HEK293 (cell line): ENCODE data around the gene KRTAP10-4.

ENCODE experiments used
- CTCF ChIP-seq: fragments of 450-650 bp; formaldehyde crosslinking; IDR thresholded peaks from 2 replicates; pipeline ENCODE4 v1.5.1; 2016; ENCODE audit warnings: missing biosample characterization, missing genetic modification characterization
- PRDM4 ChIP-seq: fragments of 450-650 bp; formaldehyde crosslinking; IDR thresholded peaks from 2 replicates; pipeline ENCODE4 v1.5.1; 2017; ENCODE audit warnings: missing biosample characterization, missing genetic modification characterization
- TCF7L2 ChIP-seq: IDR thresholded peaks from 2 replicates; pipeline ENCODE4 v1.6.1; 2011; ENCODE audit warnings: low read depth, mild to moderate bottlenecking, inconsistent platforms, low read length, moderate library complexity, borderline replicate concordance
- ZBTB1 ChIP-seq: fragments of 450-650 bp; formaldehyde crosslinking; IDR thresholded peaks from 2 replicates; pipeline ENCODE4 v1.5.1; 2016; ENCODE audit warnings: missing biosample characterization, missing genetic modification characterization
- ZEB2 ChIP-seq: fragments of 450-650 bp; formaldehyde crosslinking; IDR thresholded peaks from 2 replicates; pipeline ENCODE4 v1.5.1; 2016; ENCODE audit warnings: missing biosample characterization, missing genetic modification characterization
- ZFP37 ChIP-seq: fragments of 450-650 bp; formaldehyde crosslinking; IDR thresholded peaks from 2 replicates; pipeline ENCODE4 v1.5.1; 2016; ENCODE audit warnings: missing biosample characterization, missing genetic modification characterization
- ZNF24 ChIP-seq: fragments of 450-650 bp; formaldehyde crosslinking; IDR thresholded peaks from 2 replicates; pipeline ENCODE4 v1.5.1; 2016; ENCODE audit warnings: missing biosample characterization, missing genetic modification characterization
- TF ChIP-seq, protein P1 (sequence below): fragments of 450-650 bp; formaldehyde crosslinking; conservative IDR thresholded peaks from 2 replicates; pipeline ENCODE4 v1.5.1; 2016; ENCODE audit warnings: low read depth, missing biosample characterization, missing genetic modification characterization
- TF ChIP-seq, protein P2 (sequence below): fragments of 450-650 bp; formaldehyde crosslinking; IDR thresholded peaks from 2 replicates; pipeline ENCODE4 v1.5.1; 2016; ENCODE audit warnings: missing biosample characterization, missing genetic modification characterization

- TF ChIP-seq PRDM4, result no peak
- no peak for TF ChIP-seq CTCF (tag by site-specific recombination)
- no peak for TF ChIP-seq ZFP37 (tag by site-specific recombination)
- TF ChIP-seq, protein P1, sequence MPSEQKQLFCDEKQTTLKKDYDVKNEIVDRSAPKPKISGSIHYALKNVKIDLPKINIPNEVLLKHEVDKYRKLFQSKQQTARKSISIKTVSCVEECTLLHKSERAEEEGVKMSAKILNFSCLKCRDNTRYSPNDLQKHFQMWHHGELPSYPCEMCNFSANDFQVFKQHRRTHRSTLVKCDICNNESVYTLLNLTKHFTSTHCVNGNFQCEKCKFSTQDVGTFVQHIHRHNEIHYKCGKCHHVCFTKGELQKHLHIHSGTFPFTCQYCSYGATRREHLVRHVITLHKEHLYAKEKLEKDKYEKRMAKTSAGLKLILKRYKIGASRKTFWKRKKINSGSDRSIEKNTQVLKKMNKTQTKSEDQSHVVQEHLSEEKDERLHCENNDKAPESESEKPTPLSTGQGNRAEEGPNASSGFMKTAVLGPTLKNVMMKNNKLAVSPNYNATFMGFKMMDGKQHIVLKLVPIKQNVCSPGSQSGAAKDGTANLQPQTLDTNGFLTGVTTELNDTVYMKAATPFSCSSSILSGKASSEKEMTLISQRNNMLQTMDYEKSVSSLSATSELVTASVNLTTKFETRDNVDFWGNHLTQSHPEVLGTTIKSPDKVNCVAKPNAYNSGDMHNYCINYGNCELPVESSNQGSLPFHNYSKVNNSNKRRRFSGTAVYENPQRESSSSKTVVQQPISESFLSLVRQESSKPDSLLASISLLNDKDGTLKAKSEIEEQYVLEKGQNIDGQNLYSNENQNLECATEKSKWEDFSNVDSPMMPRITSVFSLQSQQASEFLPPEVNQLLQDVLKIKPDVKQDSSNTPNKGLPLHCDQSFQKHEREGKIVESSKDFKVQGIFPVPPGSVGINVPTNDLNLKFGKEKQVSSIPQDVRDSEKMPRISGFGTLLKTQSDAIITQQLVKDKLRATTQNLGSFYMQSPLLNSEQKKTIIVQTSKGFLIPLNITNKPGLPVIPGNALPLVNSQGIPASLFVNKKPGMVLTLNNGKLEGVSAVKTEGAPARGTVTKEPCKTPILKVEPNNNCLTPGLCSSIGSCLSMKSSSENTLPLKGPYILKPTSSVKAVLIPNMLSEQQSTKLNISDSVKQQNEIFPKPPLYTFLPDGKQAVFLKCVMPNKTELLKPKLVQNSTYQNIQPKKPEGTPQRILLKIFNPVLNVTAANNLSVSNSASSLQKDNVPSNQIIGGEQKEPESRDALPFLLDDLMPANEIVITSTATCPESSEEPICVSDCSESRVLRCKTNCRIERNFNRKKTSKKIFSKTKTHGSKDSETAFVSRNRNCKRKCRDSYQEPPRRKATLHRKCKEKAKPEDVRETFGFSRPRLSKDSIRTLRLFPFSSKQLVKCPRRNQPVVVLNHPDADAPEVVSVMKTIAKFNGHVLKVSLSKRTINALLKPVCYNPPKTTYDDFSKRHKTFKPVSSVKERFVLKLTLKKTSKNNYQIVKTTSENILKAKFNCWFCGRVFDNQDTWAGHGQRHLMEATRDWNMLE (tag by site-specific recombination), result no peak
- no peak for TF ChIP-seq ZNF24 (tag by site-specific recombination)
- TF ChIP-seq, protein P2, sequence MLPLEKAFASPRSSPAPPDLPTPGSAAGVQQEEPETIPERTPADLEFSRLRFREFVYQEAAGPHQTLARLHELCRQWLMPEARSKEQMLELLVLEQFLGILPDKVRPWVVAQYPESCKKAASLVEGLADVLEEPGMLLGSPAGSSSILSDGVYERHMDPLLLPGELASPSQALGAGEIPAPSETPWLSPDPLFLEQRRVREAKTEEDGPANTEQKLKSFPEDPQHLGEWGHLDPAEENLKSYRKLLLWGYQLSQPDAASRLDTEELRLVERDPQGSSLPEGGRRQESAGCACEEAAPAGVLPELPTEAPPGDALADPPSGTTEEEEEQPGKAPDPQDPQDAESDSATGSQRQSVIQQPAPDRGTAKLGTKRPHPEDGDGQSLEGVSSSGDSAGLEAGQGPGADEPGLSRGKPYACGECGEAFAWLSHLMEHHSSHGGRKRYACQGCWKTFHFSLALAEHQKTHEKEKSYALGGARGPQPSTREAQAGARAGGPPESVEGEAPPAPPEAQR (tag by site-specific recombination), result no peak
- TF ChIP-seq ZEB2 (tag by site-specific recombination), result no peak
- TF ChIP-seq TCF7L2, result no peak
- no peak for TF ChIP-seq ZBTB1
Measured at GRCh38 chr21:44617071-44617501, 43.6 kb downstream of the KRTAP10-4 start.
